ENCODE measurements around the gene LMNB1. TPM values are rescaled to one million over a fixed set of nuclear protein-coding genes. Genes with fewer than 3 reads are reported as not detected.
"Not testable (repeated sequence)": the region's sequence is repeated elsewhere in the genome, so short reads cannot be mapped to it uniquely, and the experiment has no call there.

LMNB1 gene
- polyA plus RNA-seq, 10 donors, result 37.8 to 77.0 (median 51.3) TPM

GRCh38 chr5:126777257-126777974, 480 bp downstream of the LMNB1 start:
- peak; percentile 42 to 89 (median 70) for DNase-seq

DNA sequence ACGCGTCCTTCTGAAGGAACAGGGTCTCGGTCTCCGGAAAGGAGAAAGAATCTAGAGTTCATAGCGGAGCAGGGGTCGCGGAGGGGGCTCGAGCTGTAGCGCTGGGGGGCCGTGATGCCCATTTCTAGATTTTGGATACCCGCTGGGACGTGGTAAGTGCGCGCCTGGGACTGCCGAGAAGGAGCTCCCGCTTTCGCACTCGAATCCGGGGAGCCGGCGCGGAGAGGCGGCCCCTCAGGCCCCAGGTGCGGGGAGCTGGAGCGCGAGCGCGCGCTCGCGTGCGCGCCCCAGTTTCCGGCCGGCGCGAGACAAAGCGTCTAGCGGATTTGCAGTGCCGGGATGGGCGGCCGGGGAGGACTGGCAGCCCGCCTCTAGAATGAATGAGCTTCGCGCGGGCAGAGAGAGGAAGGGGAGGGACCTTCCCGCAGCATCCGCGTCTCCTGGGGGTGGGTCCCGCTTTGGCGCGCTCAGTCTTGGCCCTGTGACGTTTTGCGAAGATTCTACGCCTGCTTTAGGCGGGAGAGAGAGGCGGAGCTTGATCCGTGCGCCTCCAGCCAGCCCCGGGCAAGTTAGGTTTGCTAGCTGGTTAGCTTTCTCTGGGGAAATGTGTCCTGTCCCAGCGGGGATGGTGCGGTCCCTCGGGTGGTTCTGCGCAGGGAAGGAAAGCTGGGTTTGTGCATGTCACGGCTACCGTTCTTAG, 1.2 kb downstream of the LMNB1 start:
- peak; percentile 92 to 96 (median 93) for DNase-seq

DNA sequence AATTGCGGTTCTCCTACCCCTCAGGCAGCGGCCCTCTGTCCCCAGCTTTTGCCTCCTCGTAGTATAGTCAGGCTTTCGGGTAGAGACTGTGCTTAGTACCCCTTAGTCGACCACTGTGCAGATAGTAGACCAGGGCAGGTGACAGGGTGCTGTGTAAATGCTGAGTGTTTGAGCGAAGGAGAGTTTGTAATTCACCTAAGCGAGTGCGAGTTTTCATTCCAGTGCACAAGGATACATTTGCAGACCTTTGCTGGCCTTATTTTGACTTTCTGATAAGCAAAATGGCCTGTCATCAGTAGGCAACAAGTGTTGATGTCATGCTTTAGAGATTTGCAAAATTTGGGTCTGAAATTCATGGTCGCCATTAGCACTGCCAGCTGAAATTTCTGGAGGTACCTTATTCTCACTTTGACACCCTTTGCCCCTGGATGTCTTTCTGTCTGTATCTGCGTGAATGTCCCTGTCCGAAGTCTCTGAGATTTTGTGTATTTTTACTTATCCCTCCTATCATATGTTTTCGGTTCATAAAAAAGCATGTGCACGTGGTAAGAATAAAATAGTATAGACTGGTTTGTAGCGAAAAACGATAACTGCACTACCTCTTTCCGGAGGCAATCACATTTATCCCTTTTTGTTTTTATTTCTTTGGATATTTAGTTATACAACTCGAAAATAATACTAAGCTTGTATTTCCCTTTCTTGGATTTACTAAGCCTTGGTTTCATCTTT, 1.9 kb downstream of the LMNB1 start:
- no peak for DNase-seq

DNA sequence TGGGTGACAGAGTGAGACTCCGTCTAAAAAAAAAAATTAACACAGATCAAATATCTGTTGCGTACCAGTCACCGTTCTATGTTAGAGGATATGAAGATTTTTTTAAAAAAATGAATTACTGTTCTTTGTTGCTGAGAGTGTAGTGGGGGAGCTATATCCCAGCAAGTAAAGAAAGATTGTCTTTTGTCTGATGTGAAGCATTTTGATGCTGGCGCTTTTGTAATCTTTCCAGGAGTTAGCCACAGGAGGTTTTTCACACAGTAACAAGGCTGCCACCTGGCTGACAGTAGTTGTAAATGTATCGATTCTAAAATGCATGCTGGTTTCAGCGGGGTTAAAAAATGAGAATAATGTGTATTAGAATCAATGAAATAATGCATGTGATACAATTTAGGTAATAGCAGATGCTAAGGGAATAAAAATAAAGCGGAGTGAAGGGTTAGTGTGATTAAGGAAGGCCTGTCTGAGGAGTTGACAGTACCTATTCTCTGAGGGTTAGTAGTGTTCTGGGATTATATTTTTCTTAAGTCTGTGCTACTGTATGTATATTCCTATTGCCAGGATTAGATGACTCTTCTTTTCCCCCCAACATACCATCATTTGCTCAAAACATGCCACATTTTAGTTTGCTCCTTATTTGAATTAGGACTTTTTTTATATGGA, 3.4 kb downstream of the LMNB1 start:
- peak; percentile 67 to 82 (median 75) for DNase-seq

DNA sequence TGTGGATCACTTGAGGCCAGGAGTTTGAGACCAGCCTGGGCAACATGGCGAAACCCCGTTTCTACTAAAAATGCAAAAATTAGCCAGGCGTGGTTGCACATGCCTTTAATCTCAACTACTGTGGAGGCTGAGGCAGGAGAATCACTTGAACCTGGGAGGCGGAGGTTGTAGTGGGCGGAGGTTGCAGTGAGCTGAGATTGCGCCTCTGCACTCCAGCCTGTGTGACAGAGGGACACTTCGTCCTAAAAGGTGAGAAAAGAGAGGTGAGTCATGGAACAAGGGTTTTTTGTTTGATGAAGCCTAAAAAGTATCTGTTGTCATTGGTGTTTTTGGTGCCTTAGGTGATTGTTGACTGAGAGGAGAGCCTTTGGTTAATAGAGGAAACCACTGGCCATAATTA, 11.5 kb downstream of the LMNB1 start:
- DNase-seq, result not testable (repeated sequence)

DNA sequence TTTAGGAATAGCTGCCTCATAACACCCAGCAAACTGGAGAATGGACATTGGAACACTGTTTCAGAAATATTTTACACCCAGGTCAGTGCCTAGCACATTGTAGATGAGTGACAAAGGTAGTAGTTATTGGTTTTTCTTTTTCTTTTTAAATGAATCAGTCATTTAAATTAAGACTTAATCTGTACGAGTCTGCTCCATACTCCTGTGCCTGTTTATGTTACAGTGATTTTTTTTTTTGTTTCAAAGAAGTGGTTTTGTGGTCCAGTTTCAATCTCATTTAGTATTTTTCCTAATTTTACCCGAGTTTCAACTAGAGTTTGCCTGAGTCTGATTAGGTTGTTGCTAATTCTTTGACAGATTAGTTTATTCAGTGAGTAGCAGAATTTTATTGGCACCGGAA, 16.2 kb downstream of the LMNB1 start:
- DNase-seq, result no peak

GRCh38 chr5:126793648-126794047, 16.7 kb downstream of the LMNB1 start:
- DNase-seq, result not testable (repeated sequence)

- DNase-seq, result no peak
These were observed 17.4 kb downstream of the LMNB1 start for GRCh38 chr5:126794157-126794828.

DNA sequence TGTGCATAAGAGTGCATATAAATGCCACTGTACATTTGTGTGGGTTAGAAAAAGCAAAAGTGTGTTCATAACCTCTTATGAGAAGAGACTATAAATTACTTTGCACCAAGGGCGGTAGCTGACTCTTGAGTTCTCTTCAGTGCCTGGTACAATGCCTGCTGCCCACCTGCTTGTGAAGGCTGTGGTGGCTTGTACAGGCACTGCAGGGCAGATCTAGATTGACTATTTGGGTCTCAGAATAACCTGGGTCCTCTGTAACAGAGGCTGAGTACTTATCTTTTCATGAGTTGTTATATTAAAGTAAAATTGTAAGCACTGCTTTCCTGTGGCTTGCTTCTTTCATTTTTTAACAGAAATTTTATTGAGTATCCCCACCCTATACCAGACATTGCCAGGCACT, 22.8 kb downstream of the LMNB1 start:
- DNase-seq, result no peak

DNA sequence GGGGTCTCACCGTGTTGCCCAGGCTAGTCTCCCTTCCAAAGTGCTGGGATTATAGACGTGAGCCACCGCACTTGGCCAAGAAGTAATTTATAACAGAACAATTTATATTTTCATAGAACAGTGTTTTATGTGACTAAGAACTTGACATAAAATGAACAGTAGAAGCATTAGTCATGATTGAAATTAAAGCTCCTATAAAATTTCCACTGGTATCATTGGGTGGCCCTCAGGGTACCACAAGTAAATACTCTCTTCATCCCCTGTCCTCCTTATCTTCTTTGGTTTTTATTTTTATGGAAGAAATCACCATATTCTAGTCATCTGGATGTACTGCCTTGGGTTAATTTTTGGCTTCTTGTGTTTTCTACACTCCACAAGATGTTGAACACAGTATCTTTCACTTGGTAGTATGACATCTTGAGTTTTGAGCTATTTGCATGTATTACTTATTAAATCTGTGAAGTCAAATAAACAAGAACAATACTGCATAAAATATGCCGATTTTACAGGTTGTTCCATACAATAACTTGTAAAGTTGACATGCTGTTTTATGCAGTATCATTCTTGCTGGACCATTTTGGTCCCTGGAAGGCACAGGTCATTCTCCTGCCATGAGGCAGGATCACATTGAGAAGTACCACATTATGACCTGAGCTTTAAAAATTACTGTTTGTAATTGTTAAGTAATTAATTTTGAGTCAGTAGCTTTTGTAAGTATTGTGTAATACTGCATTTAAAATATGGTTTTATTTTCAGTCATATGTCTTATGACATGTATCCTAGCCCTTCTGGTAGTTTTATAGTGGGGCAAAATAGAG, 24.4 kb downstream of the LMNB1 start:
- DNase-seq, result no peak

GRCh38 chr5:126801992-126802294, 25.0 kb downstream of the LMNB1 start:
- DNase-seq, result peak; percentile 35 to 56 (median 38)

- DNase-seq, result peak in 1 of 3 donors; percentile 23
These were observed 28.1 kb downstream of the LMNB1 start for GRCh38 chr5:126805063-126805462.

GRCh38 chr5:126808521-126808988, 31.6 kb downstream of the LMNB1 start:
- DNase-seq, result peak; percentile 19 to 58 (median 26)

- DNase-seq, result no peak
These were observed 33.0 kb downstream of the LMNB1 start for GRCh38 chr5:126809916-126810315.

GRCh38 chr5:126810596-126811380, 33.9 kb downstream of the LMNB1 start:
- no peak for DNase-seq

GRCh38 chr5:126811515-126812198, 34.7 kb downstream of the LMNB1 start:
- DNase-seq, result peak in 1 of 3 donors; percentile 15

DNA sequence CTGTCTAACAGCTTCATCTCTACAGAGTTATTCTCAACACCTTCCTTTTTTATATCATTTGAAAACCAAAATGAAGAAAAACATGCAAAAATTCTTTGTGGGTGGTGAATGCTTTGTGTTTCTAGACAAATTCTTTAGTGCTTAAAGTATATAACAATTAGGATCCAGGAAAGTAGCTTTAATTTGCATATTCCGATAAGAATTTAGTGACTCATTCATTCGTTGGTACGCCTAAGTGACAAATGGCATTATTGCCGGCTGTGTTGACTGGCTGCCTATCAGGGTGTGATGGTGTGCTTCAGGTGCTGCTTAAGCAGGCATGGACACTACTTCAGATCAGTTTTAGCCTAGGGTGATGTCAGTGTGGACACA, 35.2 kb downstream of the LMNB1 start:
- DNase-seq, result no peak

GRCh38 chr5:126813799-126814198, 36.9 kb downstream of the LMNB1 start:
- not testable (repeated sequence) for DNase-seq

DNA sequence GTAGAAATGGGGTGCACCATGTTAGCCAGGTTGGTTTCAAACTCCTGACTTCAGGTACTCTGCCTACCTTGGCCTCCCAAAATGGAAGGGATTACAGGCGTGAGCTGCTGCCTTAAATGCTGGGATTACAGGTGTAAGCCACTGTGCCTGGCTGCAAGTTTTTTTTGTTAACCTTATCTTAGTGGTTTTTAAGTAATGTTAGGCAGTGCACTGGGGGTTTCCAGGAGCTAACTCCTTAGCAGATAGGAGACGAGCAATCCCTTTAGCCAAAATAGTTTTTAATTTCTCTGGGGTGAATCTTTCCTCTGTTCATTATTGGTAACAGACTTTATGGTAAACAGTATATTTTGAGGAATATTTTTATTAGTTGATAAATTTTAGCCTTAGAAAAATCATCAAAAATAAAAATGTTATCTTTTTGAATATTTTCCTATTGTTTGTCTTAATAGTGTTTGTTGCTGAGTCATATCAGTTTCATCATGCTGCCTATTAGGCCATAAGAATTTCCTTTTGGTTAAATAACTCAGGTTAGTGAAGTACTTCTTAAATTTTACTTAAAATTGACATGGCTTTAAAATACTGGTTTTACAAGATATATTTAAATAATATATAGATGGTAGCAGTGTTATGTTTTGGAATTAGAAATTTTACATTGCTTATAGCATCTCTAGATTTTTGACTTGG, 37.9 kb downstream of the LMNB1 start:
- DNase-seq, result no peak

All from muscle of back (tissue), 11 donors.